ENCODE results near the gene DMD.
"Not testable (repeated sequence)": the region's sequence is repeated elsewhere in the genome, so short reads cannot be mapped to it uniquely, and the experiment has no call there.

Gene DMD

DNA sequence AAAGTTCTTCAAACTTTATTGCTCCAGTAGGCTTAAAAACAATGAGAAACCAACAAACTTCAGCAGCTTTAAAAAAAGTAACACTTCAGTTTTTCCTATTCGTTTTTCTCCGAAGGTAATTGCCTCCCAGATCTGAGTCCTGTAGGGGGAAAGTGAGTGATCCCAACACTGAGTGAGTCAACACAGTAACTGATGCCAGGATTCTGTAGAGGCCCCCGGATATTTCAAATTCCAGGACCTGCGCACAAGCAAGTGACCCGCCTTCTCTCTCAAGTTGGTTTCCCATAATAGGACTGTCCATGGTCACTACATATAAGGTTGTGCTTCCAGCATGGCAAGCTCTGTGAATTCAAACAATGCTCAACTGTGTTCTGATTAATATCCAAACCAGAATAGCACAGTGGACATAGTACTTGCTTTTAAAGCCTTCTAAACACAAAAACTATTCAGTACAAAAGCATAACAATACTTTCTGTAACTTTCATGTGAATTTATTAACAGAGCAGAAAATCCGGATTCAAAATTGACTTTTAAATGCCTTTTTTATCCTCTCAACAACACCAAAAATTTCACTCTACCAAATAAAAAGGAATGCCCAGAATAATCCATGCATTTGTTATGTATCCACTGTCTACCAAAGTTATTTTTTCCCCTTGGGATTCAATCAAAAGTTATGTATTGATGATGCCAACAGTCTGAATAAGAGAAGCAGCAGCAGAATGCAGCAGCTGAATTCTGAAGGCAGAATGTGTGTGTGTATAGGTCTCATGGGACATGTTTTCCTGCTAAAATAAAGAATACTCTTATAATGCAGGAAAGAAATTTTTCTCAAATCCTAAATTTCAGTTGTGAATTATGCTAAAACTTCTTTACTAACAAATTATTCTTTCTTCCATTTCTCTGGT, at the start of gene DMD:
TSS of gene DMD (minus strand) at position 194 of the 905 bp plus-strand sequence. CDS start 237 bp downstream, outside the sequence.
- no peak for DNase-seq (ENCODE audit: low read depth)

DNA sequence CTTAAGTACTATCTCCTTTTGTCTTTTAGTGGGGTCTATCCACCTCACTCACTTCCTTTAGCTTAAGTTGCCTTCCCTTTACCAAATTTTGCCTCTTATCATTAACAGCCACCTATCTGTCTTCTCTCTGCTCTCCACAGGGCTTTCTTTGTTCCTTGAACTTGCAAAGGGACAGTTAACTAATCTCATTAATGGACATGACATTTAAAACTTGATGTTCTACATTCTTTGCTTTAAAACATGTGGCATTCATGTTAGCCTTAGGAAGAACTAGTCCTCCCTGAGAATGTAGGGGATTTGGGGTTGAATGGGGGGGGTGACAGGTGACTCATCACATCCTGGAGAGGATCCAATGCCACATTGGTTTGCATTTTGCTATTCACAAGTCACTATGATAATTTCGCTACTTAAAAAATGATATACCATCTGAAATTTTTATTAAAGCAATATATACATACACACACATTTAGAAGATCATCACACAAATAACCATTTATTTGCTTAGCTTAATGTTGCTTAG, 41.0 kb upstream of the DMD start:
- DNase-seq (ENCODE audit: low read depth) = no peak

DNA sequence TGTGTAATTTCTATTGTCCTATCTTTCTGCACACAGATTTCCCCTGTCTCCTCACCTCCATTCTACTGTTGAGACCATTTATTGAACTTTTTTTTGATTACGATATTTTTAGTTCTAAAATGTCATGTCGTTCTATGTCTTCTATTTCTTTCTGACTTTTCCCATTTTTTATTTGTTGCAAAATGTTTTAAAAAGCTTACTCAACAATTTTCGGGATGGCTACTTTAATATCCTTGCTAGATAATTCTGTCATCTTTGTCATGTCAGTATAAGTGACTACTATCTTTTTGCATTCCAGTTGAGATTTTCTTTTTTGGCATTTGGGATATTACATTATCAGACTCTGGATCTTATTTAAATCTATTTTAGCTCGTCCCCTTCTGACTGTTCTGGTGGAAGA, 7.5 kb upstream of the DMD start:
- no peak for DNase-seq (ENCODE audit: low read depth)

DNA sequence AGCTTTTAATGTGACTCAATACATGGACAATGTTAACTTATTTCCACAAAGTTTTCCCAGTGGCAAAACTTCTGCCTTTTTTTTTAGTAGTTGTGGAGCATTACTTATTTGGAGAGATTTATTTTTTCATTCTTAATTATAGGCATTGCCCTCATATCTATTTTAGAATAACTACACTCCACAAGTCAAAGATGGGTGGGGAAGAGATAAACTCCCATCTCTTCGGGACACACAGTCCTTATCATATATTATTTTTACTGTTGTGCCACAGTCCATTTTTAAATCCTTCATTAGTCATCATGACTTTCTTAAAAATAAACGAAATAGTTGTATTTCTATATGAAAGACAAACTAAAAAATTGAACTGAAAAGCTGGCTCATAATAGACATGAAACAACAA, 1.2 kb downstream of the DMD start:
- DNase-seq (ENCODE audit: low read depth) = no peak

DNA sequence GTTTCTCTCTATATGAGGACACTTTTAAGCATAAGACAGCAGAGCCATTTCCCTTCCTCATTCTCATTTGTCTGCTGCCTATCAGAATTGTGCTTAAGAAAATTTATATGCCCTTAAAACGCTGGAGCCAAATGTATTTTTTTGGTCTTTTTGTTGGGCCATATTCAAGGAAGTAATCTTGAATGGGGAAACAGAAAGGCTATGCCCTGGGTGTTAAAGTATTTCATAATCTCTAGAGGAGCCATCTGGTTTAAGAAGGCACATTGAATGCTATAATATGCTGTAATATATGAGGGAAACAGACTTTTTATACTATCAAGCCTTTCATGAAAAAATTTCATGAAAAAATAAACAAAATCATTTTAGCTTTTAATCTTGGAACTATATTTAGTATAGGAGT, 4.3 kb downstream of the DMD start:
- no peak for DNase-seq (ENCODE audit: low read depth)

DNA sequence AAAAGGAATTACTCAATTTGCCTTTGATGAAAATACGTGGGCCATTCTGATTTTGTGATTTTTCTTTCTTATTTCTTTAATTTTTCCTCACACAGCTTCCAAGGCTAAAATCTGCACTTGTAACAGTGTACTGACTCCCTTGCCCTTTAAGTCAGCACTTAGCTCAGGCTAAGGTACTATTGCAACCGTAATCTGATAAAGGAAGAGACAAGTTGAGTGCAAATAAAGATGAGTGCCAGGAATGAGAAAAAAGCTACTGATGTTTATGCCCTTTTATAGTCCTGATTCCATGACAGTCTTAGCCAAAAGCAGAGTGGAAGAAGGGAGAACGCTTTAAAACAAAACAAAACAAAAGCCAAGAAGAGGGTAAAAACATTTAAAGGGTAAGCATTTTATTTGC, 6.0 kb downstream of the DMD start:
- DNase-seq (ENCODE audit: low read depth) = no peak

DNA sequence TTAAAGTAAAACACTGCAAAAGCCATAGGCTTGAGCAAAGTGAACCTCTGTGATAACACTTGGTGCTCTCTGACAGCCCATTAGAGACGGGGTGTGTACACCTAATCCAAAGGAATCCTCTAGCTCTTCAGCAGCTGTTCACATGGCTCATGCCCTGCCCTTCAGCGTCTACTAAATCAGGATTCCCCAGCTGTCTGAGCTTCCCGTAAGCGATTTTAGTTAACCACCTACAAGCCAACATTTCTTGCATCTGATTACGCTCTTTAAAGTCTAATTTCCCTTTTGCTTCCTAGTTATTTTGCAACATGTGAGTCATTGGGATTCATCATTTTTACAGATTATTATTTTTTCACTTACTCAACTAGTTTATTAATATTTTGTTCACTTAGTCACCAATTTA, 6.5 kb downstream of the DMD start:
- no peak for DNase-seq (ENCODE audit: low read depth)

DNA sequence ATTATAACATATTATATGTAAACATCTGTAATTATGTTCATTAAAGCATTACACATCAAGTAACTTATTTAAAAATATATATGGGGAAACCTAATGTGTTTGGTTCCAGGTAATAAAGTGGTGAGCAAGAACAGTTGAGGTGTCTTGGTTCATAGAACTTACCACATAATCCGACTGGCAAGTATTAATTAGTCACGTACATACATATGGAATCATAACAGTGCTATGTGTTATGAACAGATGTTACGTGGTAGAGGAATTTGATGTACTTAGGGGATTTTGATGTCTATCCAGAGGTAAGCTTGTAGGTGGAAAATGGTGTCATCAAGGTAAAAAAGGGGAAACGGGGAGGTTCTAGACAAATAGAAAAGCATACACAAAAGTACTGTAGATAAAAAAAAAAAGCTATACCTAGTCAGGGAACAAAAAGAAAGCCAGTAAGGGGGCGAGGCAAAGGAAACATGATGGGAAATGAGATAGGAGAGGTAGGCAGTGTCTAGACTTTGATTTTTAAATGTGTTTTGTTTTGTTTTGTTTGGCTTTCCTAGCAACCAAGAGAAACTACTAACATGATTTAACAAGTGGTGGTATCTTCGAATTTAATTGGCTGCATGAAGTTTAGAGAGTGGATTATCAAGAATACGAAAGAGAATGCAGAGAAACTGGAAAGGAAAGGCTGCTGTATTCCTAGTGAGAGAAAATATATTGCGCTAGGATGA, 12.6 kb downstream of the DMD start:
- no peak for DNase-seq (ENCODE audit: low read depth)

DNA sequence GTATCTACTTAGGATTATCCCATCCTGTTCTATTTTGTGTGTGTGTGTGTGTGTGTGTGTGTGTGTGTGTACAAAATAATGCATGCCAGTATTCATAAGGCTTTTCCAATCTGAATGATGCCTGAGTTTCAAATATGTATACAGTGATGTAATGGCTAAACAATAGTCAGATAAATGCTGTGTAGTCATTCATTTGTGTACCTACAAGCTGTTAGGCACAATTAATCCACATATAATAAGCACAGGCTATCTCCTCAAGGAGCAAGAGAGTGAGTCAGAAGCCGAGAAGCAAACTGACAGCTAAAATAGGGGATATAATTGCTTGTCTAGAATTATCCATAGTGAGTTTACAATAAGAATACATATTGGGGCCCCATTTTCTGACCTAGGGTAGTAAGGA, 15.7 kb downstream of the DMD start:
- DNase-seq (ENCODE audit: low read depth) = no peak

DNA sequence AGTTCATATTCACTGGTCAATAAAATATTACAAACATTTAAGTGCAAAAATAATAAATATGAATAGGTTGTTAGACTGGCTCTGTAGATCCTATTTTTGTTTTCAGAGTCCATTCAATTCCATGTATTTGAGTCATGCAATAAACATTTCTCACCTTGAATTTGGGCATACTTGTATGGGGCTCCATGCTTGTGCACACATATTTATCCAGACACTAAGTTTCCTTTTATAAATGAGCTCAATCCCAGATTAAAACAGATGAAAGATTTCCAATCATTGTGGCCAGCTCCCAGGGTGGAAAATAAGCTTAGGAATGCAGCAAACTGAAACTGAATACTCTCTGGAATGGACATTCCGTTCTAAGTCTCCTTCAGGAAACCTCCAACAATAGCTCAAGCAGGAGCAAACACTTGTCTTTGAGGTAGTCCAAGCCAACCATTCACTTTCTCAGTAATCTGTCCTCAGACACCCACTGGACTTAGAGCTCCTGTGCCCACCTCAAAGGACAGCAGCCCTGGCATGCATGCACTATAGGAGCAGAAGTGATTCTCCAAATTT, 16.4 kb downstream of the DMD start:
- DNase-seq (ENCODE audit: low read depth) = no peak

DNA sequence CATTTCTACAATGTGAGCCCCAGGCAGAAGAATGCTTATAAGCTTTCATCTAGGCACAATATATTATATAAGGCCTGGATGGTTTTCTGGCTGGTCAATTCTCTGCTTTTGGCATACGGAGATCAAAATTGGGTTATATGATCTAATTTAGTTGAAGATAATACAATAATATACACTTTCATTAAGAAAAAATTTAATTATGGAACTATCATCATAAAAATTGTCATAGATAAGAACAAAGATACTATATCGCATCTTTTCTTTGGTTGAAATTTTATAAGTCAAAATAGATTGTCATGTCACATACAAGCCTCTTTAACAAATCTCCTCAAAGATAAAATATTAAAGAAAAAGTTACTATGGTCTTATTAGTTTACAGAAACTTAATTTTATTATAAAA, 17.1 kb downstream of the DMD start:
- DNase-seq (ENCODE audit: low read depth) = no peak

DNA sequence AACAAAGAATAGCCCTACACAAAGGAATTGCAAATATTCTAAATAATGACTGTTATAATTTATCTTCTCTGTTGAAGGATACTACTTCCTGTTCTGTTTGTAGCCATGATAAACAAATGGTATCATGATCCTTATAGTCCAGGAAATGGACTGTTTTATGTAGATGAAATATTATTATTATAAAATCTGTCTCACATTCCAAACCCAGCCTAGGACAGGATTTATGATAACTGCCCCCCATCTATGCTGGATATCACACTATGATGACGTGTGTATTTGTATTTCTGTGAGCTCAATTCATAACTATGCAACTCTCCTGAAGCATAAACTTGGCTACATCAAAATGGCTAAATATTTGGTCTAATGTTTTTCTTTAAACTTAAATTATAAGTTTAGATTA, 21.3 kb downstream of the DMD start:
- DNase-seq (ENCODE audit: low read depth) = no peak

DNA sequence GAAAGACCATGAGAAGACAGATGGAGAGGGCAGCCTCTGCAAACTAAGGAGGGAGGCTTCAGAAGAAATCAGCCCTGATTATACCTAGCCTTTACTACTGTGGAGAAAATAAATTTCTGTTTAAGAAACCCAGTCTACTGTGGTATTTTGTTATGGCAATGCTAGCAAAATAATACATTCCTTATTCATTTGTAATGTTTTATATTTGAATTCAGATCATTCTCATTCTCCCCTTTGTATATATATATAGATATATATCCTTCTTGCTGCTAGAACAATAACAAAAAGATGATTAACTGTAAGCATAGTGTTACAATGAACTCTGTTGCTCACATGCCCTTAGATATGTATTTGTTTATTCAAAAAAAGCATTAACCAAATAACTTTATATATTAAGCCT, 22.5 kb downstream of the DMD start:
- no peak for DNase-seq (ENCODE audit: low read depth)

DNA sequence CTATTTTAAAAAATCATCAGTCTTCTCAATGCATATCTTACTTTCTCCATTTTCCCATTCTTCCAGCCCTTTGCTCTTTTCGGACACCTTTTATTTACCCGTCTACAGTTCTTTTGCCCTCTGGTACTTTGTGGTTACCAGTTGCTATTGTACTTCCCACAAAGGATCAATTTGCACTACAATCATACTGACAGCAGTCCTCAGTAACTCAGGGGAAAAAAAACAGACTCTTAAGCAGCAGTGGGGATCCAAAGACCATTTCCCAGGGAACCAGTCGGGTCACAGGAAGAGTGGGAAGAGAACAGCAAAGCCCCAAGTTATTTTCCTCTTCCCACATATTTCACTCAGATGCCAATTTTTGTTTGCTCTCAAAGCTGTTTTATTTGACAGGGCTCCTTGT, 23.1 kb downstream of the DMD start:
- DNase-seq (ENCODE audit: low read depth) = no peak

DNA sequence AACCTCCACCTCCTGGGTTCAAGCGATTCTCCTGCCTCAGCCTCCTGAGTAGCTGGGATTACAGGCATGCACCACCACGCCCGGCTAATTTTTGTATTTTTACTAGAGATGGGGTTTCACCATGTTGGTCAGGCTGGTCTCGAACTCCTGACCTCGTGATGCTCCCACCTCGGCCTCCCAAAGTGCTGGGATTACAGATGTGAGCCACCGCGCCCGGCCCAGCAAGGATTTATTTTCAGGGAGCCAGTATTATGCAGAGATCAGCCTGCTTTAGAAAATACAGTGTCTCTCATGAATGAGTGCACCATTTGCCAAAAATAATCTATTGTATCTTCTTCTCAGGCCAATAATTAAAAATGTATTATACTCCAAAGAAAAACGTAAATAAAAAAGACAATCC, 26.5 kb downstream of the DMD start:
- DNase-seq (ENCODE audit: low read depth) = not testable (repeated sequence)

DNA sequence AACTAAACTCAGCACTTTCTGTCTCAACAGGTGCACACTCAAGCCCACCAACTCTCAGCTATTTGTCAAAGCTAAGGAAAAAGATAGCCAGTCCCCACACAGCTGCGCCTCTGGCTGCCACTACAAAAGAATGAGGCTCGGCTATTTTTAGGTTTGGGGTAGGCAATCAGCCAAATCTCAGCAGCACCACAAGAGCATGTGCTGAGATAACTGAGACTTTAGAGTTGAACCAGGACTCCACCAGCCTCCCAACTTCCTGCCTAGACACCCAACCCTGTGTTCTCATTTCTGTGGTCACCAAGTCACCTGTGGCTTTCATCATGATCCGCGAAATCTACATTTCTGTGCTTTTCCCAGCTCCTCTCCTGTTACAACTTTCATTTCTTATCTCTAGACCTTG, 28.0 kb downstream of the DMD start:
- no peak for DNase-seq (ENCODE audit: low read depth)

DNA sequence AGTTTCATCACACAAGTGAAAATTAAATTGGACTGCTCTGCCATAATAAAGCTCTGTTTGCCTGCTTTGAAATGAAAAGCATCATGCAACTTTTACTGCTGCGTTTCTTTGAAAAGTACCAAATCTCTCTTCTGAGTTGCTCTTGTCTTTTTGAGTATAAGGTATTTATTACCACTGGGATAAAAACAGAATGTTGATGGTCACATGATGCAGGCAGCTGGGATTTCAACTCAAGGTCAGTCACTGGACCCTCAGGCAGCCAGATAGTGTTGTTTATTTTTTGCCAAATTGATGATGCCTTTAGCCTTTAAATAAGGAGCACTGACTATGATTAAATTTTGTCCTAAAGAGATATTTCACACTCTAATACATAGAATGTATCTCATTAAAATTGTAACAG, 32.7 kb downstream of the DMD start:
- no peak for DNase-seq (ENCODE audit: low read depth)

DNA sequence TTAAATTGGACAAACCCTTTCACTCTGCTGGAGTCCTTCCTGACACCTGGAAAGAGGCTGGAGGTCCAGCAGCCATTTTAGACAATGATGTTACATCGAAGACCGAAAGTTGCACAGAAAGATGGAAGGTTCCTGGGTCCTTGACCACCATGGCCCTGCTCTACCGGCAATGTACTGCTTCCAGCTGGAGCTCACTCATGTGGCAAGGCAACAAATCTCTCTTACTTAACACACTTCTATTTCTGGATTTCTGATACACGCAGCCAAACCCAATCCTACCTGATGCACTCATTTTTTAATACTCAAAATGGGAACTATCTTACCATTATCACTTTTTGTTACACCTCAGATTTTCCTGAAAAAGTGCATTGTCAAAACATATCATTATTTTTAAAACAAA, 33.1 kb downstream of the DMD start:
- DNase-seq (ENCODE audit: low read depth) = no peak

DNA sequence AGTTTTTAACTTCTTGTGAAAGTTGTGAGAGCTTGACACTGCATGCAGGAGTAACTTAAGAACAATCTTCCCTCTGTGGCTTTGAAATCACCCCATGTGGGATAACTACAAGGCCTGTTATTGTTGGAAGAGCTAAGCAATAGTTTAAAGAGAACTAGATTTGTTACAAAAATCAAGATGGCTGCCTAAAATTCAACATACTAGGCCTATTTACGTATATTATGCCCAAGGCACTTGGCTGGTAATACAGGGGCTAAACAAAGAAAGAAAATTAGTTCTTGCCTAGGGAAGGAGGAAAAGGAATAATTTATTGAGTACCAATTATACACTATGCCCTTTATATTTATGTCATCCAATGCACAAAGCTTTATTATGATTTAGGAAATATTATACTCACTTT, 36.1 kb downstream of the DMD start:
- DNase-seq (ENCODE audit: low read depth) = no peak

DNA sequence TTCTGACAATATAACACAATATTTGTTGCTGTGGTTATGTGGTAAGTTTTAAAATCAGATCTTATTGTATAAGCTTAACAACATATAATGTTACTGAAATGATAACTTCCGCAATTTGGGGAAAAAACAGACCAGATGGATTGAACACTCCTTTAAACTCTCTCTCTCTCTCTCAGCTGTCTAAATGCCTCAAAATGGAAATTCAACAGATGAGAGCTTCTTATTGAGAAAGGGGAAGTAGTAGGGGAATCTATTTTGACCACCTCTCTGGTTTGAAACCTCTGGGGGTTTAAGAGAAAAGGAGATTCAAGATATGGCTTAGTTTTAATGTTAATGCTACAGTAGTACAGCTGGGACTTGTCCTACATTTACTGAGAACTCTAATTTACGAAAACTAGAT, 40.3 kb downstream of the DMD start:
- no peak for DNase-seq (ENCODE audit: low read depth)

DNA sequence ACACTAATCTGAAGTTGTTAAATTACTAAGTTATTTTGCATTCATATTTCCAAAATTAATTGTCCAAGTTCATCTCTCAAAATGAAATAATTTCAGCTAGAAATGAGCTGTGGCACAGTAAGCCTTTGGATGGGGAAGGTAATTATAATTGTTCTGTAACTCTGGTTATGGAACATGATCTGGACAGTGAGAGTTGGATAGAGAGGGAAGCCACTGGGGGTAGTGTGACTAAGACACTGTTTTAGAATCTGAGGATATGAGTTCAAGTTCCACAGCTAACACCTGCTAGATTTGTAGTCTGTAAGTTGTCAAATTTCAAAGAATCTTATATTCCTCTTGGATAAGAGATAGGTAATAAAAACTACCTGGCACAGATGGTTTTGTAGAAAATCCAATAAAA, 49.5 kb downstream of the DMD start:
- DNase-seq (ENCODE audit: low read depth) = no peak

DNA sequence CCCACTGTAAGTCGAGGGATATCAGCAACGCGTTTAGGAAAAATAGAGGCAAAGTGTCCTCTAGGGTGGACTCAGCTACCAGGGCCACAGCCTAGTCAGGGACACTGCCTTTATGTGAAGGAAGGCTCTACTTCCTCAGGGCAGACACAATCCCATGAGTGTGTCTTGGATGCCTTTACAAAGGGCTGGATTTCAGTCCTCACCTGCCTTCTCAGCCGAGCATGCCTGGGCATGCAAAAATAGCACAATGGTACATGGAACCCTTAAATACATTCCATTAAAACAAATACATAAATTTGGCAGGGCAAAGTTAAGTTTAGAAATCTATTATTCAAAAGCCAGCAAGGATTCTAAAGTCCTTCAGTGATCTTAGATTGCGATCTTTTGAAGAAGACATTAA, 51.1 kb downstream of the DMD start:
- DNase-seq (ENCODE audit: low read depth) = no peak

DNA sequence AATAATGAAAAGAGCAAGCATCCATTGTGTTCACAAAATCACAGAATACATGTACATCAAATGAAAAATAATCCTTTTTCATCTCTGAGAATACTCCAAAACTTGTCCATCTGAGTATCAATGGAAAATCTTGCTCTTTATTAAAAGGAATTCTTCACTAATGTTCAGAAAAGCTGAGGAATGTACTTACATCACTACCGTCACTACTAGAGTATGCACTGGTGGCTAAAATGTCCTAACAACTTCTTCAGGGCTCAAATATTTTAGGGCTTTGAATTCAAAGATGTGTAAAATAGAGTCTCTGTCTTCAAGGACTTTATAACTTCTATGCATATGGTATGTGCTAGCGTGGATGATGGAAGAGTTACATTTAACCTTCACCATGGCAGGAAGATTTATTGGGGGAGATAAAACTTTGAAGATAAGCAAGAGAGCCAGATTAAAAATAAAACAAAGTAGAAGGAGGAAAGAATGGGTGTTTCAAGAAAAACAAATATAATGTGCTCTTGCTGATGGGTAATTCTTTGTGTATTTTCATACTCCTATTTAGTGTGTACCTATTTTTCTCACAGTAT, 55.1 kb downstream of the DMD start:
- DNase-seq (ENCODE audit: low read depth) = no peak
